GM18870 (cell line): ENCODE measurements around the gene ABCC11.
"Not testable (repeated sequence)": the region's sequence is repeated elsewhere in the genome, so short reads cannot be mapped to it uniquely, and the experiment has no call there.

ENCODE experiments used
- ATAC-seq: cut with Tn5 transposase; IDR thresholded peaks from one replicate; pipeline ENCODE4 v1.9.1; 2021; ENCODE audit warnings: moderate library complexity; ENCODE audit not compliant: unreplicated experiment

Gene ABCC11

DNA sequence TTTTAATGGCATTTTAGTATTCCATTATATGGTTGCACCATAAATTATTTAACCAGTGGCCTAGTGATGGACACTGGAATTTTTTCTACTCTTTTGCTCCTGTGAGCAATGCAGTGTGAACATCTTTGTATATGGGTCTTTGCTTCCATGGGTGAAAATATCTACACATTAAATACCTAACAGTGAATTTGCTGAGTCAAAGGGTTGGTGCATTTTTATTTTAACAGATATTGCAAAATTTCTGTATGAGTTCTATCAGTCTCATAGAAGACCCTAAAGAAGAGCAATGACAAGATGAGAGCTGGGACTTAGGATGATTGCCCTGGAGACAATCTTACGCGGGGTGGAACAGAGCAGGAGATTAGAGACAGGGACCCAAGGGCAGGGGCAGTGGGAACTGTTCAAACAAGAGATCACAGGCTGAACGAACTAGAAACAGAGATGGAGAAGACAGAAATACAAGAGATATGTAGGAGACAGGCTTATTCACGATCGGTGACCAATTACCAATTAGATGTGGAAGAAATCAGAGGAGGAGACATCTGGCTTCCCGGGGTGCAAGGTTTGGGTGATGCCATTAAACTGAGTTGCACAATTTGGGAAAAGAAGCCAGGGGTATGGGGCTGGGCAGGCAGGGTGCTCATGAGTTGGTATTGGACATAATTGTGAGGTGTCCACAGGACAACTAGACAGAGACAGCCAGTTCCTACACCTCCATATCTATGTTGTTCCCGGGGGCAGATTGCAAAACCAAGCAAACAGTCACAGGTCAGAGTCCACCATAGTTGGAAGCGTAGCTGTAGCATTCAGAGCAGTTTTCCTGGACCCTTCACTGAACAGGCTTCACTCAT, 43.1 kb downstream of the ABCC11 start:
- no peak for ATAC-seq

DNA sequence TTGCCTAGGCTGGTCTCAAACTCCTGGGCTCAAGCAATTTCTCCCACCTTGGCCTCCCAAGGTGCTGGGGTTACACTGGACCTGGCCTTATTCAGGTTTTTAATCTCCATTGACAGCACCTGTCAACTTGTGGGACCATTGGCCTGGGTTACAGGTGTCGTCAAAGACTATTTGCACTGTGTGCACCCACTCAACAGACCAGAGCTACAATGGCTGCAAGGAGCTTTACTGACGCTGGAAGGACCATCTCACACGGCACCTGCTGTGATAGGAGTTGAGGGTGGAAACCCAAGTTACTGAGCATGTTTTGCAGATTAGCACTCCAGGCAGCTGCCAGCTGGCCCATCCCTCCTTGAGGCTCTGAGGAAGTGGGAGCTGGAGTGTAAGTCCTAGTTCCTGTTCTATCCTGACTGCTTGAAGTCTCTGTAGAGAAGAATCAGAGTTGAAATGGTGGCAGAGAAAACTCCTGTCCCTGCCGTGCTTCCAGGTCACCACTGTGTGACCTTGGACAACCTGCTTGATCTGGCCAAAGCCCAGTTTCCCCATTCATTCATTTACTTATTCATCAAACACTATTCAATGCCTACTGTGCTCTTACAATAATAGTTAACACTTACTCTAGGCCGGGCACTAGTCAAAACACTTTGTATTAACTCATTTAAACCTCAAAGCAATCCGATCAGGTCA, 45.7 kb downstream of the ABCC11 start:
- no peak for ATAC-seq

DNA sequence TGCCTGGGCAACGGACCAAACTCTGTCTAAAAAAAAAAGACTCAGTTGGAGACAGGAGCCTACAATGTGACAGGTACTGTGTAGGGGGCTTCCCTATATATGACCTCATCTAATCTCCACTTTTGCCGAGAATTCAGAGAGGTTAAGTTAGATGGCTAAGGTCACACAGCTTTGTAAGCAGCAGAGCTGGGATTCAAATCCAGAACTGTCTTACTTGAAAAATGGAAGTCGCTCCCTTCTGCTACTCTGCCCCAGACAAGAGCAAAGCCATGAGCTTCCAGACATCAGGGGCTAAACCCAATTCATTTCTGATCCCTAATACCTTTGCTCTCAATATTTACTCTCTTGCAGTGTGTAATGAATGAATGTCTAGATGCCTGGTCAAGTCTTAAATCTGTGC, 50.0 kb downstream of the ABCC11 start:
- ATAC-seq = no peak

DNA sequence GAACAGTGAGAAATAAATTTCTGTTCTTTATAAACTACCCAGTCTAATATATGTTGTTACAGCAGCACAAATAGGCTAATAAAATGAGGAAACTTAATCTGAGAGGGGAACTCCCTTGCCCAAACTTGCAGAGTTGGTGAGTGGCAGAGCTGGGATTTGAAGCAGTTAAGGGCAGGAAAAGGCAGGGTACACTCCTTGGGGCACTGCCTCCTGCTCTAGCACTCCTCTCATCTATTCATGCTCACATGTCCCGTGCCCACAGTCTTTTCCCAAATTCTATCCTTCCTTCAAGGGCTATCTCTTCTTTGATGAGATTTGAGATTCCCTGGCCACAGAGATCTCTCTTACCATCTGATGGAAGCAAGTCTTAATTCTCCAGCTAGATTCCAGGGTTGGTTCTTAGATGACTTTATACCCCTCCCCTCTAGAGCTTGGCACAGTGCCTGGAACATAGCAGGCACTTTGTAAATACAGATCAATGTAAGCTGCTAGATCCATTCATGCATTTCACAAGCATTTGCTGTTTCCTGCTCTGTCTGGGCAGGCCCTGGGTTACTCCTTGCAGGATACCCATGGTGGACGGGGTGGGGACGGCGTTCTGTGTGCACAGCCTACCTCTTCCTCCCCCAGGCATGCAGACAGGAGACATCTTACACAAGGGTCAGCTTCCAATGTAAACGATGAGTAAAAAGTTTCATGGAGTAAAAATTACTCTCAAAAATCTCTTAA, 52.3 kb downstream of the ABCC11 start:
- no peak for ATAC-seq

DNA sequence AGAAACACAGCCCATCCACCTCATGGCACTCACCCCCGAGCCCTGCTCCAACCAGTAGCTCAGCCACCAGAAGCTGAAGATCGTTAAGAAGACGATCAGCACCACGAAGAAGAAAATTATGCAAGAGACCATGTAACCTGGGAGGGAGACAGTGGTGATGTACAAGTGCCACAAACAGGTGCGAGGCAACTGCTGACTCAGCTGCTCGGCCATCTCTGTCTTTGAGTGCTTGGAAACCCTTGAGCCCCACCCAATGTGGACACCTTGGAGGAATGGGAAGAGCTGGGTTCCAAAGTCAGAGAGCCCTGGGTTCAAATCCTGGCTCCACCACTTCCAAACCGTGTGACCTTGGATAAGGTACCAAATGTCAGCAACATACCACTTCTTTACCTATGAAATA, 53.5 kb downstream of the ABCC11 start:
- ATAC-seq = no peak

DNA sequence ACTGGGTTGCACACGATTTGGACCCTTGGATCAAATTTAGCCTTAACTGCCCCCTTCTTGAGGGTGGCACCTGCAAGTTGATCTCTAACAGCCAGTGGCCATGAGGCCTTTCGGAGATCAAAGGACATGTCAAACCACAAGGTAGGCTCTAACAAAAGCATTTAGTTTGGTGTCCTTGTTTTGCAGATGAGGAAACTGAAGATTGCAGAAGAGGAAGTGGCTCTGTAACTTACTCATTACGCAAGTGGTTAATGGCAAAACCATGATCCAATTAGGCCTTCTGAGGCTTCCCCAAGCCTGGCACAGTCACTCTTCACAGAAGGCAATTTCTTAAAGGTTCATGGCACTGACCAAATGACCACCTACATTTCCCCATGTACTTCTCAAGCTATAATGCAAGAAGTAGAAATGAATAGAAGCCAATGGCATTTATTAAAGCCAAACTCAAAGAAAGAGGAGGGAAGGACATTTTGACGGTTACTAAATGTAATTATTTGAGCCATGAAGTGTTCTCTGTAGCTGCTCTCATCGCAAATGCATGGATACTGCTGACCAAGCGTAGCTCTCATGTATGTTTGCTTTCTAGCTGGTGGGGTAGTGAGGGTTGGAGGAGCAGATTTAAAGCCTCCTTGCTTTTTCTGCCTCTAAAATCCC, 58.8 kb downstream of the ABCC11 start:
- ATAC-seq = peak; percentile 92

DNA sequence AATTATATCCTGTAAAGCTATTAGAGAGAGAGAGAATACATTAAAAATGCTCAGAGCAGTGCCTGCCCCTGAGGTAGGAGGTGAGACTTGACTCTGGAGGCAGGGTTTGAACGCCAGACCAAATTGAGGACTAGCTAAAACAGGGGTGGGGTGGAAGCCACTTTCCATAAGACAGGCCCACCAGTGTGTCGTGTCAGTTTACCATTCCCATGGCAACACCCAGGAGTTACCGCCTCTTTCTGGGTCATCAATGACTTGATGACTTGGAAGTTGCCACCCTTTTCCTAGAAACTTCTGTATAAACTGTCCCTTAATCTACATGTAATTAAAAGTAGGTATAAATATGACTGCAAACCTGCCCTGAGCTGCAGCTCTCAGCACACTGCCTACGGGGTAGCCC, 59.6 kb downstream of the ABCC11 start:
- no peak for ATAC-seq

DNA sequence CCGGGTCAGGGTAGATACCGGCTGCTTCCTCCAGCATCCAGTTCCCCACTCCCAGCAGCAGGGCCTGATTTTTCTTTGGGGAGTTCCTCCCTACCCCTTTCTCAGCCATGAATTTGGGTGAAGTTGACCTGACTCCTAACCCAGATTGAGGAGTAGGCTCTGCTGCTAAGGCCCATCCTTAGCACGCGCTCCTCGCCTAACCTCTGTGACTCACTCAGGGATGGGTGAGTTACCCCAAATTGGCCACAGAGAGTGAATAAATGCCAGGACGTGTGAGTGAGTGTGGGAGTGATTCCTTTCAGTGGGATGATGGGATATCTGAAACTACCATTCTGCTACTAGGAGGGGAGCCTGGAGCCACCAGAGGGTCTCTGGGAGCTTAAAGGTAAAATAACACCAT, 62.7 kb downstream of the ABCC11 start:
- ATAC-seq = no peak

DNA sequence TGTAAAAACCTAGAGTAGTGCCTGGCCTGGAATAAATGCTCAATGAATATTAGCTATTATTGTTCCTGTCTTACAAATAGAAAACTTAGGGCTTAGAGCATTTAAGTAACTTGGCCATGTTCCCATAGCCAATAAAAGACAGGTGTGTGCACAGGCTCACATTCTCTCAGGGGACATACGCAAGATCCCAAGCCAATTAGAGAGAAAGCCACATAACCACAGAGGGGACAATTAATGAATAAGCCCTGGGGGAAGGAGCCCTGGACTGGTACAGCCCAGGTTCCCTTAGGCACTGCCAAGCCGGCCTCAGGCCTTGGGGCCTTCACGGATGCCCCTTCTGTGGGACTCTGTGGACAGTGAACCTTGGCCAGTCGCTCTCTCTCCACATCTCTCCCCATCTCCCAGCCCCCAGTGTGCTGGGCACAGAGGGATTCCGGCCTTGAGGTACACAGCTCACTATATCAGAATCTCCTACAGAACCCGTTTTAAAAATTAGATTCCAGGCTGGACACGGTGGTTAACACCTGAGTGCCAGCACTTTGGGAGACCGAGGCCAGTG, 64.3 kb downstream of the ABCC11 start:
- no peak for ATAC-seq

DNA sequence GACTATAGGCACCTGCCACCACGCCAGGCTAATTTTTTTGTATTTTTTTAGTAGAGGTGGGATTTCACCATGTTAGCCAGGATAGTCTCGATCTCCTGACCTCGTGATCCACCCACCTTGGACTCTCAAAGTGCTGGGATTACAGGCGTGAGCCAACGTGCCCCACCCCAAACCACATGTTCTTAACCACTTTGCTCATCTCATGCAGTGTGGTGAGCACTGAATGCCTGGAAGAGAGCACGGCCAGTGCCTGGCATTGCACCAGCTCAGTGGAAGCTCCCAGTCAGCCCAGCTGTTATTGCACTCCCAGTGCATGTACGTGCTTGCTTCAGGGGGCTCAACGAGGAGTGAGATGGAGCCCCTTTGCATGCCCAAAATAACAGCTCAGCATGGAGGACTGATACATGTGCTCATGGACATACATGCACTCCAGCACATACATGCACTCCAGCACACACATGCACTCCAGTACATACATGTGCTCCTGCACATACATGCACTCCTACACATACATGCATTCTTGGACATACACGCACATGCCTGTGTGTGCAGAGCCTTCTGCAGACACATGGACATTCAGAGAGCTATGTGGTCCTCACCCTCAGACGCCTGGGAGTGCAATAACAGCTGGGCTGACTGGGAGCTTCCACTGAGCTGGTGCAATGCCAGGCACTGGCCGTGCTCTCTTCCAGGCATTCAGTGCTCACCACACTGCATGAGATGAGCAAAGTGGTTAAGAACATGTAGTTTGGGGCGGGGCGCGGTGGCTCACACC, 65.4 kb downstream of the ABCC11 start:
- not testable (repeated sequence) for ATAC-seq

DNA sequence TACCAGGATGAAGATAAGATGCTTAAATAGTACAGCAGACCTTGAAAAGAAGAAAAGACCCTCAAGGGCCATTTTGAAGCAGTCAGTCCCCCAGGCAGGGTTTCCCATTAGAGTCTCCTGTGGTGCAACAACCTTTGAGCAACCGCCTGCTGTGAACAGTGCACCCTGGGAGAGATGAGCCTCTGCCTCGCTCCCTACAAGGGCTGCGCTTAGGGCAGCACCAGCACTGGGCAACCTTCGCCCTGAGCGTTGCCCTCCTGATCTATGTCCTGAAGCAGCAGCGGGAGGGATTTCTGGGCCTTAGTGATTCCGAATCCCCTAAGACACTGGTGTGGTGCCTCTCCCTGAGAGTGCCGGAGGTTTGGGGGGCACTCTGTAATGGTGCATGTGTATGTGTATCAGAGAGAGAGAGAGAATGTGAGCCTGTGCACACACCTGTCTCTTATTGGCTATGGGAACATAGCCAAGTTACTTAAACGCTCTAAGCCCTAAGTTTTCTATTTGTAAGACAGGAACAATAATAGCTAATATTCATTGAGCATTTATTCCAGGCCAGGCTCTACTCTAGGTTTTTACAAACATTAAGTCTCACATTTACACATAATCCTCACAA, 66.4 kb downstream of the ABCC11 start:
- no peak for ATAC-seq

DNA sequence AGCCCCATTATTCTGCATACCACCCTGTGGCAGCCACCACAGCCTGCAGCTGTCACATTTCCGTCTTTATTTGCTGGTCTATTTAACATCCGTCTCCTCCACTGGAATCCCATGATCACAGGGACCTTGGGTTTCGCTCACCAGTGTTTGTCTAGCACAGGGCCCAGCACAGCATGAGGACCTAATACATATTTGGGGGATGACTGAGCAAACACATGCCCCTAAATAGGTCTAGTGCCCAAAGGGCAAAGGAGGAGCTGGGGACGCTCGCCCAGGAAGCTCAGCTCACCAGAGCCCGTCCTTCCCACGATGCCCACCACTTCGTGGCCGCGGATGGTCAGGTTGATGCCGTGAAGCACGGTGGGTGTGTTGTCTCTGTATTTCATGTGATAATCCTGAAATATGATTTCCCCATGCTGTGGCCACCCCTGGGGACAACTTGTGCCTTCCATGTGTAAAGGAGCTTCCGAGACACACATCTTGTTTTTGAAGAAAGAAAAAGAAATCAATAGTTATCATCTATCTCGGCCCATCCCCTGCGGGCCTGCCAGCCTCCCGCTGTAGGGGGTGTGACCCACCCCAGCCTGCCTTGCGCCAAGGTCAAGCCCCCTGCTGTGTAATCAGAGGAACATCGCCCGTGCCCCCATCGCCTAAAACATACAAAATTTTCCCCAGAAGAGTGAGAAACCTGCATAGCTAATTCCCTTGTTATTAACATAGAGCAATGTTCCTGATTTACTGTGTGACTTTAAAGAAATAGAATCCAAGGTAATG, 70.5 kb downstream of the ABCC11 start:
- no peak for ATAC-seq

DNA sequence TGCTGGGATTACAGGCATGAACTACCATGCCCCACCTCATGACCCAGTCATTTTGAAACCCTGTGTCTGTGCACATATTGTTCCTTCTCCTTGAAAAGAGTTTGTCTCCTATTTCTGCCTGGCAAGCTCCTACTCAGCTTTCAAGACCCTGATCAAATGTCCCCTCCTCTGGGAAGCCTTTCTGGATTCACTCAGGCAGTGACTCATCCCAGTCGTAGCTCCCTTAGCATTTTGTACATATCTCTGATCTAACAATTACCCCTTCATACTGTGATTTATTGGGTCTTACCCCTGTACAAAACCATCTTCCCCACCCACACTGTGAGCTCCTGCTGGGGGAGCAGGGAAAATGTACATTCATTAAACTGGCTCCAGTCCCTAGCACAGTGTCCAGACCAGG, 73.5 kb downstream of the ABCC11 start:
- ATAC-seq = no peak

DNA sequence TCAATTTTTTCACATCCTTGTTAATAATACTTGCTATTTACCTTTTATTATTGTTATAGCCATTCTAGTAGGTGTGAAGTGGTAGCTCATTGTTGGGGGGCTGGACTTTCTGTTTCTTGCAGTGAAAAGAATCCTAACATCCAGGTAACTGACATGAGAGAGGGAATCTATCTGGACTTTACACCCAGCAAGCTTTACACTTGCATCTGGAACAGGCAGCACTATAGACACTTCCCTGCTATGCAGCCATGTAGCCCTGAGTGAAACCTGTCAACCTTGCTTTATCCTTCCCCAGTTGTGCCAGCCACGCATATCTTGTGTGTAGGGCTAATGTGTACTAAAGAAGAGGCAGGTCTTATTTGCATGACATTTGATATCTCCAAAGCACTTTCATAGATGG, 74.7 kb downstream of the ABCC11 start:
- ATAC-seq = no peak

DNA sequence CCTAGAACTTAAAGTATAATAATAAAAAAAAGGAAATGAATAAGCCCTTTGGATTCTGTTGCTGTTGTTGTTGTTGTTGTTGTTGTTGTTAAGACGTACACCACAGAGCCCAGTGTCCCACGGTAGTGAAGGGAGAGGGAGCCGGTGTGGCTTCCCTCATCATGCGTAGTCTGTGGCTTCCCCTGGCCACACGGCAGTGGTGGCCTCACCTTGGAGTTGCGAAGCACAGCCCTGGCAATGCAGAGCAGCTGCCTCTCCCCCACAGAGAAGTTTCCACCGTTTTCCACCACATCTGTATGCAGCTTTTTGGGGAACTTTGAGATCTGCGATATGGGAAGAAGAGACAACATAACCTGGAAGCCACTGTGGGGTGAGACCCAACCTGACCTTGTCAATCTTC, 77.4 kb downstream of the ABCC11 start:
- ATAC-seq = no peak

DNA sequence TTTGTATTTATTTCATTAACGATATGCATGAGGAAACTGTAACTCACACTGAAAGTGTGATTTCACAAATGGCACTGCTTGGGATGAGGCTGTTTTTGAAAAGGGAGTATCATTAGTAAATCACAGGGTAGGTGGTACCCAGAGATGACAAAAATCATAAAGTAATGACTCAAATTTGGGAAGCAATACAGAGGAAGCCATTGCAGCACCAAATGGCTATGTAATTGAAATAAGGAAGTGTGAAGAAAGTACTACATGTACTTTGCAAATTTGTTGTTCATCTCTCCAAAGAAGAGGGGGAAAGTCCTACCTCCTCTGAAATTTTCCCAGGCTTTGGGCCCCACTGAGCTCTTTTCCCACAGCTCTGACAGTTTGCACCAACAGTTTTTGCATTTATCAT, 79.3 kb downstream of the ABCC11 start:
- ATAC-seq = no peak

DNA sequence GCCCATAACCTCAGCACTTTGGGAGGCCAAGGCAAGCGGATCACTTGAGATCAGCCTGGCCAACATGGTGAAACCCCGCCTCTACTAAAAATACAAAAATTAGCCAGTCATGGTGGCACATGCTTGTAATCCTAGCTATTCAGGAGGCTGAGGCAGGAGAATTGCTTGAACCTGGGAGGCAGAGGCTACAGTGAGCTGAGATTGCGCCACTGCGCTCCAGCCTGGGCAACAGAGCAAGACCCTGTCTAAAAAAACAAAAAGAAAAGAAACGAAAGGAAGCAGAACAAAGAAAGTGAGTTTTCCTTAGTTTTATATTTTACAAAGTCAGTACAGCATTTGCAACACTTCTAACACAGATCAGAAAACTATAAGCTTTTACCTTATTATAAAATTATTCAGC, 80.7 kb downstream of the ABCC11 start:
- not testable (repeated sequence) for ATAC-seq

DNA sequence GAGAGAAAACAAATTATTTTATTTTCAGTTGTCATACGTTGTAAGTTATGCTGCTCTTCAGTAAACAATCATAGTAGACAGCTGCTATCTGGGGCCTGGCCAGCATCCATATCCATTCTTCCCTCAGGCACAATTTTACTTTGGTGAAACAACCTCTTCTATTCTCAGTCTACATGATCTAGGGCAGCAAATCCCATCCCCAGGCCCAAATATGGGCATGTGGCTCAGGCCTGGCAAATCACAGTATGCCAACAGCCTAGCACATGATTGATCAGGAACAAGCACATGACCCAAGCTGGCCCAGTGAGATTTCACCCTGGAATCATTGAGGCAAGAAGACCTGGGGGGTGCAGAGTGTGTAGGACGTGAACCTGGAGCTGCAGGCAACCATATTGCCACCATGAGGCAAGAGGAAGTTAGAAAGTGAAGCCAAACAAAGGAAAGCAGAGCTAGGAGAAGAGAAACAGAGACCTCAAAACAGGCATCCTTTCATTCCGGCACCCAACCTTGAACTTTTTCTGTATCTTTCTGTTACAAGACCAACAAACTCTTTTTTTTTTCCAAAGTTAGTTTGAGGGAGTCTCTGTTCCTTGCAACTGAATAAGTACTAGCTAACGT, 81.3 kb downstream of the ABCC11 start:
- no peak for ATAC-seq
